Measurements from ENCODE around the gene GPRIN1. TPM values are rescaled to one million over a fixed set of nuclear protein-coding genes. Genes with fewer than 3 reads are reported as not detected.
A peak's percentile ranks its signal among the peaks of the same experiment; 100 is the strongest.

The GPRIN1 gene
- total RNA-seq, 2 experiments from 2014 or later, result 1.9 to 2.5 TPM

DNA sequence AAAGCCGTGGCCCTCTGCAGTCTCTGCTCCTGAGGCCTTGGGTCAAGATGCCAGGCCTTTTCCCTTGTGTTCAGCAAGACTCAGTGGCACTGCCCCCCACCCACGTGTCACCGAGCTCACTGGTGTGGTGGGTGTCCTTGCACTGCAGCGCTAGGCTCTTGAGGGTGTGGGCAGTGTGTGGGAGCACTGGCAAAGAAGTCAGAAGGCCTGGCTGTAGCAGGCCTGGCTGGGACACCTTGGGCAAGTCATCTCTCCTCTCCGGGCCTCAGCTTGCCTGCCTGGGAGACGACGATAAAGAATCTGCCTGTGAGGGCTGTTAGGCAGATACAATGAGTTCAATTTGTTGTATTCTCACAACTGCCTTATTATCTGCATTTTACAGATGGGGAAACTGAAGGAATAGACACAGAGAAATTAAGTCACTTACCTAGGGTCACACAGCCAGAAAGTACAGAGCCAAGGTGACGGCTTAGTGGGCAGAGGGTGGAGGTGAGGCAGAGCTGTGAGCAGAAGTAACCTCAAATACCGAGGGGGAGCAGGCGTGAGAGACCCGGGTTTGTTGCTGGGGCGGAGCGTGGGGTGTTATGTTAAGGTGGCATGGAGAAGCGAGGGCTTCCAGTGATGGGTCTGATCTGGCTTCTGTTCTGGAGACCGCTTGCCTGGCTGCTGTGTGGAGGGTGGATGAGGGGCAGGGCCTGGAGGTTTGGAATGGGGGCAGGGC is 38.7 kb upstream of the GPRIN1 start:
- Mint-ChIP-seq H3K4me3 (peak overlapping the region; percentile 87), H3K4me1 (ENCODE audit: low read depth) (peaks cover 75% of the 10 kb centered on the region), H3K36me3 (ENCODE audit: low read depth) (peaks cover 17% of the 10 kb centered on the region), H3K9me3 (ENCODE audit: insufficient read depth) (no peaks in the 10 kb centered on the region), H3K27ac (peak overlapping the region; percentile 82), H3K27me3 (ENCODE audit: low read depth) (no peaks in the 10 kb centered on the region)
- ATAC-seq (no peak), DNase-seq (peak; percentile 45)
- POLR2A ChIA-PET, result interaction anchor here (1.1 to 2.4 kb wide), 2 partner anchors 10 to 12 kb away, joined by 4 to 7 read pairs; no protein-coding TSS in a partner anchor
- CTCF ChIA-PET, result interaction anchor here (1.2 to 7.3 kb wide), 2 partner anchors 10 to 919 kb away, joined by 3 to 96 read pairs; no protein-coding TSS in a partner anchor

DNA sequence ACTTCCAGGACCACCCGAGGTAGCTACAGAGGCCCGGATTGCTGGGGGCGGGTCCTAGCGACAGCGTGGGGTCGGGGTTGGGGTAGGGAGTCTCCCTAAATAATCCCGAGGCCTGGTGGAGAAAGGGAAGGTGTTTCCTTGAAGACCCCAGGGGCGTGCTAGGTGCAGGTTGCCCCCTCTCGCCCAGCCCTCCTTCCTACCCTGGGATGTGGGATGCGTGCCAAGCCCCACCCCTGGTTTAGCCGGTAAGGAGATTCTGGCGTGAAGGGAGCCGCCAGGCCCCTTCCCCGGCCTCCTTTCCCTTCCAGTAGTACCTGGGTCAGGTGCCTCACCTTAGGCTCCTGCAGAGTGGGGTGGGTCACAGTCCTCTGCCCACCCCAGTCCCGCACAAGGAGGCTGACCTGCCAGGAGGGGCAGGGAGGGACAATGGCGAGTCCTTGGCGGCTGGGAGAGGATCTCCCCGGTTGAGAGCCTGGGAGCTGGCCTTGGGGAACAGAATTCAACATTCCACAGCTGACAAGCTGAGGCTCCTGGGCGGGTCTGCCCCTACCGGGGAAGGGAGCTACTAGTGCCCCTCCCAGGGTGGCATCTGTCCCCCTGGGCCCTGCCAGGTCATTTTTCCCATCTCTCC is 38.0 kb upstream of the GPRIN1 start:
- DNase-seq (no peak), ATAC-seq (no peak)
- CTCF ChIA-PET, result interaction anchor here (1.1 to 7.3 kb wide), 3 partner anchors 11 to 918 kb away, joined by 3 to 96 read pairs (median 3); no protein-coding TSS in a partner anchor
- Mint-ChIP-seq H3K4me3 (peak overlapping the region; percentile 87), H3K9me3 (ENCODE audit: insufficient read depth) (no peaks in the 10 kb centered on the region), H3K4me1 (ENCODE audit: low read depth) (peaks cover 68% of the 10 kb centered on the region), H3K36me3 (ENCODE audit: low read depth) (peaks cover 13% of the 10 kb centered on the region), H3K27ac (peak overlapping the region; percentile 82), H3K27me3 (ENCODE audit: low read depth) (no peaks in the 10 kb centered on the region)
- POLR2A ChIA-PET, result interaction anchor here (0.9 to 2.4 kb wide), 3 partner anchors 9 to 13 kb away, joined by 3 to 7 read pairs (median 4); no protein-coding TSS in a partner anchor

DNA sequence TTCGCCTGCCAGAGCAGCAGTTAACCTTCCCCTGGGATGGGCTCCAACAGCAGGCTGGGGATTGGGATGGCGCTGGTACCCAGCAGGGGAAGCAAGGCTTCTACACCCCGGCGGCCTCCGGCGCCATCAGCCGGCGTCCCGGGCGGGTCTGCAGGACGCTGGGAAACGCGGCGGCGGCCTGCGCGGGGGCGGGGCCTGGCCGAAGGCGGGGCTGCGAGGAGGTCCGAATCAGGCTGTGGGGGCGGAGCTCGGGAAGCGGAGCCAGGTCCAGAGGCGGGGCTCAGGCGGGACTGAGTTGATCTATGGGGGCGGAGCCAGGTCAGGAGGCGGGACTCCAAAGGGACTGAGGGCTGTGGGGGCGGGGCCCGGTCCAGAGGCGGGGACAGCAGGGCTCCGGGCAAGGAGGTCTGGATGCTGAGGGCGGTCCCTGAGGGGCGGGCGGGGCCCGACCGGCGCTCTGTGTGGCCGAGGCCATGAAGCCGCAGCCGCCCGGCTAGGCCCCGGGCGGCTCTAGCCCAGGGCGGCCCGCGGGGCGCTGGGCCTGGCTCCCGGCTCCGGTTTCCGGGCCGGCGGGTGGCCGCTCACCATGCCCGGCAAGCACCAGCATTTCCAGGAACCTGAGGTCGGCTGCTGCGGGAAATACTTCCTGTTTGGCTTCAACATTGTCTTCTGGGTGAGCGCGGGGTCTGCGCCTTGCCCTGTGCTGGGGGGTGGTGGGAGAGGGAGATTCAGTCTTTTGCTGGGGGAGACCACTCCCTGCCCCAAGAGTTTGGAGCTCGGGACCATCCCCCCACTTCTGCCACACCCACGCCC is 37.3 kb upstream of the GPRIN1 start, which contains the start of gene TSPAN17:
TSS of gene TSPAN17 (plus strand) at position 455 of the 813 bp plus-strand sequence. CDS start at position 587, 132 bp downstream.
- POLR2A ChIA-PET, result interaction anchor here (0.6 to 2.4 kb wide), 7 partner anchors 8 to 199 kb away, joined by 3 to 7 read pairs (median 4); partner anchors contain the start of genes EIF4E1B, FAF2 and SNCB
- CTCF ChIA-PET, result interaction anchor here (0.5 to 7.3 kb wide), 9 partner anchors 12 to 285 kb away, joined by 3 to 96 read pairs (median 3); partner anchors contain the start of genes EIF4E1B, FAF2, KIAA1191 and SNCB
- H3K36me3 Mint-ChIP-seq (ENCODE audit: low read depth), result peaks cover 12% of the 10 kb centered on the region
- peak within 1 kb of the TSS; percentile 92 for H3K27ac Mint-ChIP-seq
- H3K4me1 Mint-ChIP-seq (ENCODE audit: low read depth), result peaks cover 62% of the 10 kb centered on the region
- no peaks in the 10 kb centered on the region for H3K9me3 Mint-ChIP-seq (ENCODE audit: insufficient read depth)
- DNase-seq (peak; percentile 100), ATAC-seq (peak; percentile 95)
- no peaks in the 10 kb centered on the region for H3K27me3 Mint-ChIP-seq (ENCODE audit: low read depth)
- peak within 1 kb of the TSS; percentile 87 for H3K4me3 Mint-ChIP-seq

DNA sequence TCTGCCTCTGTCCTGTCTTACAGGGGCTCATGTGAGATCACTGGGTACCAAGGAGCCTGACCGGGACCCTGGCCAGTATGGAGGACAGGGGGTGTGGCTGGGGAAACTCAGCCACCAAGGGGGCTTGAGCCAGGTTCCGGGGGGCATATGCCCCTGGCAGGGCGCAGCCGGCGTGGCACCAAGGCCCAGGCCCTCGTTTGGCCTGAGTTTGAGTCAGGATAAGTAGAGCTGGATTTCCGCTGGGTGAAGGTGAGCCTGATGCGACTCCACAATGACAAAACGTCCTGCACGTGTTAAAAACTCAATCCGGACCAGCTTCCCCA is 36.7 kb upstream of the GPRIN1 start:
- Mint-ChIP-seq H3K27me3 (ENCODE audit: low read depth) (no peaks in the 10 kb centered on the region), H3K36me3 (ENCODE audit: low read depth) (peaks cover 8% of the 10 kb centered on the region), H3K4me1 (ENCODE audit: low read depth) (peaks cover 56% of the 10 kb centered on the region), H3K4me3 (peak overlapping the region; percentile 87), H3K27ac (peak overlapping the region; percentile 92), H3K9me3 (ENCODE audit: insufficient read depth) (no peaks in the 10 kb centered on the region)
- DNase-seq (no peak), ATAC-seq (no peak)
- ChIA-PET POLR2A (interaction anchor here (0.6 to 2.4 kb wide), 5 partner anchors 11 to 199 kb away, joined by 3 to 7 read pairs (median 4); partner anchors contain the start of genes EIF4E1B, FAF2 and SNCB), CTCF (interaction anchor here (0.7 to 7.3 kb wide), 7 partner anchors 12 to 231 kb away, joined by 3 to 96 read pairs (median 3); partner anchors contain the start of genes EIF4E1B, FAF2 and SNCB)

DNA sequence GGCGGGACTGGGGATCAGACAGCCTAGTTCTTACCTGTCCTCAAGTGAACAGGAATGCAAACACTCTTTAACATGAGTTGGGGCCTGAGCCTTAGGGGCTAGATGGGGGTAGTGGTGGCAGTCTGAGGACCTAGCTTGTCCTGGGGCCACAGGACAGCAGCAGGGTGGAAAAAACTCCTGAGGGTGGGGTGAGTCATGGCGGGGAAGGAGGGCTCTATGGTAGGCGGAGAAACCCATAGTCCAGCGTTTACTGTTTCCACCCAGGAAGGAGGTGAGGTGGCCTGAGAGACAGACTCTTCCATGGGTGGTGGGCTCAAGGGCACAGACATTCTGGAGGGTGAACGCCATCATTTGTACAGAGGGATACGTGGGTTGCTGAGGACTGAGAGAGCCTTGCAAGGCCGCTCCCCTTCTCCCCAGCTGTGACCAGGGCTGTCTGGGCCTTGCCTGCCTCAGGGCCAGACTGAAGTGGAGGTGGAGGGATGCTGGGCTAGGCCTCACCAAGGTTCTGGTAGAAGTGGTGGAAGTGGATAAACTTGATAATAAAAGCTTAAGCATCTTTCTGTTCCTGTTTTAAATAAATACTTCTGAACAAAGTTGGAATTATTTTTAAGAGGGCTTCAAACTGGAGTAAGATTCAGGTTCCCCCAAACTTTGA is 36.2 kb upstream of the GPRIN1 start:
- peaks cover 52% of the 10 kb centered on the region for H3K4me1 Mint-ChIP-seq (ENCODE audit: low read depth)
- H3K36me3 Mint-ChIP-seq (ENCODE audit: low read depth), result peaks cover 8% of the 10 kb centered on the region
- ATAC-seq, result no peak
- no peaks in the 10 kb centered on the region for H3K27me3 Mint-ChIP-seq (ENCODE audit: low read depth)
- DNase-seq, result no peak
- POLR2A ChIA-PET, result interaction anchor here (0.6 to 1.3 kb wide), 3 partner anchors 11 to 198 kb away, joined by 3 to 4 read pairs (median 3); partner anchors contain the start of gene FAF2
- peak overlapping the region; percentile 92 for H3K27ac Mint-ChIP-seq
- peak overlapping the region; percentile 87 for H3K4me3 Mint-ChIP-seq
- CTCF ChIA-PET, result interaction anchor here (1.2 to 7.3 kb wide), 4 partner anchors 13 to 198 kb away, joined by 3 to 96 read pairs (median 8); partner anchors contain the start of genes EIF4E1B, FAF2 and SNCB
- no peaks in the 10 kb centered on the region for H3K9me3 Mint-ChIP-seq (ENCODE audit: insufficient read depth)

DNA sequence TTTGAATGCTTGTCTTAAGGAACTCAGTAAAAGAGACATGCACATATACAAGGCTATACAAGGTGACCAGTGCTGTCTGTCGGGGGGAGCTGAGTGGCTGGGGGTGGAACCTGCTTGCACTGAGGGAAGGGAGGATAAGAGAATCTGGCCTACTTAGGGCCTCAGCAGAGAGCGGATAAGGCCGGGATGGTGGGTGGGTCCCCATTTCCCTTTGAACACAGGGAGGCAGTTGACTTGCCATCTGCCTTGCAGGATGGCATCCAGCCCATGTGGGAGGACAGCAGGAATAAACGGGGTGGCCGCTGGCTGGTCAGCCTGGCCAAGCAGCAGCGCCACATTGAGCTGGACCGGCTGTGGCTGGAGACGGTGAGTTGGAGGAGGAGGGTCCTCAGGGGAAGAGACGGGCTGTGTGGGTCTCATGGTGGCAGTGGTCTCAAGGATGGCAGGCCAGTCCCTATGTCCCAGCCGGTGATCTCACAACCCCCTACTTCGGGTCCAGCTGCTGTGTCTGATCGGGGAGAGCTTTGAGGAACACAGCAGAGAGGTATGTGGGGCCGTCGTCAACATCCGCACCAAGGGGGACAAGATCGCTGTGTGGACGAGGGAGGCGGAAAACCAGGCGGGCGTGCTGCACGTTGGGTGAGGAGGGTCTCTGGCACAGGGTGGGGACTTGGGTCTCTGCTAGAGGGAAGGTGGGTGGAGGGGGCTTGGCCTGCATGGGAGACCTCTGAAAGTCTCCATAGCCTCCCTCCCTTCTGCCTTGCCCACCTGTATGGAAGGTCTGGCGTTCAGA is 35.1 kb upstream of the GPRIN1 start:
- H3K36me3 Mint-ChIP-seq (ENCODE audit: low read depth), result peaks cover 8% of the 10 kb centered on the region
- no peak overlapping the region for H3K4me3 Mint-ChIP-seq
- ChIA-PET CTCF (interaction anchor here (1.1 to 7.3 kb wide), 2 partner anchors 9 to 14 kb away, joined by 3 to 96 read pairs; no protein-coding TSS in a partner anchor), POLR2A (interaction anchor here (0.6 kb wide), 1 partner anchor 21 kb away, joined by 4 read pairs; no protein-coding TSS in a partner anchor)
- H3K4me1 Mint-ChIP-seq (ENCODE audit: low read depth), result peaks cover 43% of the 10 kb centered on the region
- ATAC-seq (no peak), DNase-seq (no peak)
- H3K27me3 Mint-ChIP-seq (ENCODE audit: low read depth), result no peaks in the 10 kb centered on the region
- no peaks in the 10 kb centered on the region for H3K9me3 Mint-ChIP-seq (ENCODE audit: insufficient read depth)
- H3K27ac Mint-ChIP-seq, result no peak overlapping the region

DNA sequence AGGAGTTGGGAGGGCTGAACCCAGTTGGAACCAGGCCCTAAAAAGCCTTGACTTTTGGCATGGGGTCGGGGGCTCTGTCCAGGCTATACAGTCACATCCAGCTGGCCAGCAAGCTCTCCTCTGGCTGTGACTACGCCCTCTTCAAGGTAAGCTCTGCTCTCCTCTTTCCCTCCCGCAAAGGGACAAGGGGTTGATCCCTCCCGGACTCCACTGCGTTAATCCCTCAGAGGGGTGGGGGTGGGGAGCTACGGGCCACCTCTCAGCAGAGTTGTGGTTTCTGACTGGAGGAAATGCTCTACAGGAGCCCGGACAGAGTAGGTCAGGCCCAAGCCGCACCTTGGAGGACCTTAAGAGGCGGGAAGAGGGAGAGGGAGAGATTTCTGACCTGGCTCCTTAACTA is 34.3 kb upstream of the GPRIN1 start:
- ATAC-seq (no peak), DNase-seq (no peak)
- H3K4me3 Mint-ChIP-seq, result no peak overlapping the region
- H3K9me3 Mint-ChIP-seq (ENCODE audit: insufficient read depth), result no peaks in the 10 kb centered on the region
- CTCF ChIA-PET, result interaction anchor here (1.3 kb wide), 1 partner anchor 16 kb away, joined by 4 read pairs; no protein-coding TSS in a partner anchor
- POLR2A ChIA-PET, result no interaction called here
- H3K36me3 Mint-ChIP-seq (ENCODE audit: low read depth), result peaks cover 5% of the 10 kb centered on the region
- H3K4me1 Mint-ChIP-seq (ENCODE audit: low read depth), result peaks cover 36% of the 10 kb centered on the region
- no peak overlapping the region for H3K27ac Mint-ChIP-seq
- H3K27me3 Mint-ChIP-seq (ENCODE audit: low read depth), result no peaks in the 10 kb centered on the region

DNA sequence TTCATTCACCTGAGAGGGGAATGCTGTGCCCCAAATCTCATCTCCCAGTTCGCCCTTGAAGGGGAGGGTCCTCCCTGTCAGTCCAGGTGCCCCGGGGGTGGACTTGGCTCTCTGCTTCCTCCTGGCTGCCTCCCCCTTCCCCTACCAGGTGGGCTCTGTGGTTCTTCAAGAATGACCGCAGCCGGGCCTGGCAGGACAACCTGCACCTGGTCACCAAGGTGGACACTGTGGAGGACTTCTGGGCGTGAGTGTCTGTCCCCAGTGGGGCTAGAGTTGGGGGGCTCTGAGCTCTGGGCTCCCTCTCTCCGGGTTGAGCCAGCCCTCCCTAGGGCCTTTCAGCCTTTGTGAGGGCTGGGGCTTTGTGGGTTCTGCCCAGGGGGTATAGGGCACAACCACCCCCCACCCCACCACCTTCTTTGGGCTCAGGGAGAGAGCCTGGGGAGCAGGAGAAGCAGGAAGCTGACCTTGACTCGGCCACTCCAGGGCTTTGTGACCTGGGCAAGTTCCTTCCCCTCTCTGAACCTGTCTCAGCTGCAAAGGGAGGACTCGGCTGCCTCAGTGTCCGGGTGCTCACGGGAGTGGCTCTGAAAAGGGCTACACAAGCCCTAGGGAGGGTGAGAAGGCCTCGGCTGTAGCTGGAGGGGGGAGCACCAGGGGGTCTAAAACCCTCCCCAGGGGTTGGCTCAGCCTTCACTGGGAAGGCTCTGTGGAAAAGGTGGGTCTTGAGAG is 33.7 kb upstream of the GPRIN1 start:
- Mint-ChIP-seq H3K36me3 (ENCODE audit: low read depth) (peaks cover under 1% of the 10 kb centered on the region), H3K9me3 (ENCODE audit: insufficient read depth) (no peaks in the 10 kb centered on the region), H3K4me1 (ENCODE audit: low read depth) (peaks cover 29% of the 10 kb centered on the region), H3K27me3 (ENCODE audit: low read depth) (peaks cover 1% of the 10 kb centered on the region), H3K27ac (no peak overlapping the region), H3K4me3 (no peak overlapping the region)
- DNase-seq (no peak), ATAC-seq (no peak)
- ChIA-PET POLR2A (interaction anchor here (0.5 kb wide), 1 partner anchor 31 kb away, joined by 3 read pairs; no protein-coding TSS in a partner anchor), CTCF (interaction anchor here (1.3 kb wide), 1 partner anchor 17 kb away, joined by 4 read pairs; no protein-coding TSS in a partner anchor)

DNA sequence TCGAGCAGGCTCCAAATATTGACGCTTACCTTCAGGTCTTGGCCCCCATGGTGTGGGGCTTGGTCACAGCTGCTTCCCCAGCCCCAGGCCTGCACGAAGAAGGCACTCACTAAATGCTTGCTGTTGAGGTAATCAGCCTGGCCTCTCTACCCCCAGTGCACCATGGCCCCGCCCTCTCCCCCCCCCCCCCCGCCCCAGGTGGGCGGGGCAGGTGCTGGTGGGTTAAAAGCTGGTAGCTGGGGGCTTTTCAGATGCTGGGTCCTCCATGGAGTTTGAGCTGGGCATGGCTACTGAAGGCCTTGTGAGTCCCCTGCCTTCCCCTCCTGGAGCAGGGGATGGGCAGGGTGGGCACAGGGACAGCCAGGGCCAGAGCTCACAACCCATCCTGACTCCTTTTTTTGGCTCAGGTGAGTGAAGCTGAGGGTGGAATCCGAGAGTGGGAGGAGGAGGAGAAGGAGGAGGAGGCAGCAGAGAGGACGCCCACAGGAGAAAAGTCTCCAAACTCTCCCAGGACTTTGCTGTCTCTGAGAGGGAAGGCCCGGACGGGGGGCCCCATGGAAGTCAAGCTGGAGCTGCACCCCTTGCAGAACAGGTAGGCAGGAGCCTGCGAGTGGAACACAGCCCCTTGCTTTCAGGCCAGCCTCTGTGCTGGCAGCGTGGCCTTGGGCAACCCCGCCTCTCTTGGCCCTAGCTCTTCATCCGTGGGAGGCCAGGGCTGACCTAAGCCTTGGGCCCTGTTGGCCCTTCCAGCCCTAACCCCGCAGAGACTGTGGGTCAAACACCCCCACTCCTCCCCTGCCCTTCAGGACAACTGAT is 32.9 kb upstream of the GPRIN1 start:
- Mint-ChIP-seq H3K4me3 (no peak overlapping the region), H3K27ac (no peak overlapping the region), H3K36me3 (ENCODE audit: low read depth) (no peaks in the 10 kb centered on the region), H3K9me3 (ENCODE audit: insufficient read depth) (no peaks in the 10 kb centered on the region), H3K4me1 (ENCODE audit: low read depth) (peaks cover 24% of the 10 kb centered on the region), H3K27me3 (ENCODE audit: low read depth) (peaks cover 1% of the 10 kb centered on the region)
- DNase-seq, result no peak
- ChIA-PET POLR2A (no interaction called here), CTCF (interaction anchor here (1.3 kb wide), 1 partner anchor 17 kb away, joined by 4 read pairs; no protein-coding TSS in a partner anchor)
- ATAC-seq, result no peak
